IMR-90 (cell line): ENCODE results near the gene CBX6. TPM values are rescaled to one million over a fixed set of nuclear protein-coding genes. Genes with fewer than 3 reads are reported as not detected.

Source experiments
- ATAC-seq: fragments of 200-7000 bp; cut with Tn5 transposase; 2 replicates; pipeline ENCODE4 v1.9.1; 2020; ENCODE audit warnings: low read depth, mild to moderate bottlenecking, moderate library complexity
- BruUV-seq: library from RNA; stranded (reverse); fragments of 400-500 nt; replicated peaks from 2 replicates; lab custom pipeline; 2021; lab: Mats Ljungman, UMichigan
- CTCF ChIA-PET: fragments of 300-600 bp; formaldehyde crosslinking; extraction: SDS; loops from one replicate; lab custom pipeline; 2021; ENCODE audit warnings: antibody characterized with exemption; lab: Yijun Ruan, JAX
- POLR2A ChIA-PET: fragments of 300-600 bp; sonication (Branson Sonifier 250); formaldehyde crosslinking; loops from one replicate; lab custom pipeline; 2022; ENCODE audit warnings: antibody characterized with exemption; ENCODE audit not compliant: unreplicated experiment; lab: Charles Lee
- DNase-seq: peaks from one replicate; pipeline ENCODE4 v3.0.0; 2013
- H2AFZ ChIP-seq: replicated peaks from 2 replicates; pipeline ENCODE3; 2013; ENCODE audit warnings: low read length, mild to moderate bottlenecking; ENCODE audit not compliant: poor library complexity
- H2AK5ac ChIP-seq: 2 replicates; pipeline ENCODE4 v1.6.1; 2013; ENCODE audit warnings: low read depth, low read length, inconsistent platforms
- H2AK9ac ChIP-seq: replicated peaks from 2 replicates; pipeline ENCODE3; 2013; ENCODE audit warnings: mild to moderate bottlenecking, low read depth, low read length, moderate library complexity; ENCODE audit not compliant: poor library complexity
- H2BK120ac ChIP-seq: 2 replicates; pipeline ENCODE4 v1.6.1; 2013; ENCODE audit warnings: low read depth, low read length, inconsistent platforms
- H2BK15ac ChIP-seq: 3 replicates; pipeline ENCODE4 v1.6.1; 2013; ENCODE audit warnings: low read depth, low read length, inconsistent platforms
- H2BK20ac ChIP-seq: 2 replicates; pipeline ENCODE4 v1.6.1; 2013; ENCODE audit warnings: low read depth, mild to moderate bottlenecking, inconsistent platforms, low read length, moderate library complexity
- H2BK5ac ChIP-seq: 2 replicates; pipeline ENCODE4 v1.6.1; 2013; ENCODE audit warnings: mild to moderate bottlenecking, low read depth, low read length, inconsistent platforms; ENCODE audit not compliant: poor library complexity, severe bottlenecking
- H3K14ac ChIP-seq: replicated peaks from 2 replicates; pipeline ENCODE4 v1.6.1; 2013; ENCODE audit warnings: low read depth, low read length, inconsistent platforms
- H3K18ac ChIP-seq: 2 replicates; pipeline ENCODE4 v1.6.1; 2013; ENCODE audit warnings: low read depth, low read length, control low read depth
- H3K23ac ChIP-seq: 2 replicates; pipeline ENCODE4 v1.6.1; 2013; ENCODE audit warnings: low read depth, low read length, inconsistent platforms
- H3K27ac ChIP-seq: 2 replicates; pipeline ENCODE4 v1.5.1; 2013; ENCODE audit warnings: mild to moderate bottlenecking, control low read depth, low read length; ENCODE audit not compliant: insufficient read depth
- H3K27me3 ChIP-seq: 2 replicates; pipeline ENCODE4 v1.6.1; 2013; ENCODE audit warnings: low read length; ENCODE audit not compliant: control insufficient read depth, insufficient read depth
- H3K36me3 ChIP-seq: 2 replicates; pipeline ENCODE4 v1.6.1; 2013; ENCODE audit warnings: low read length, mixed read lengths; ENCODE audit not compliant: control insufficient read depth, insufficient read depth
- H3K4ac ChIP-seq: 2 replicates; pipeline ENCODE4 v1.6.1; 2013; ENCODE audit warnings: low read depth, low read length, inconsistent platforms
- H3K4me1 ChIP-seq: 2 replicates; pipeline ENCODE4 v1.6.1; 2013; ENCODE audit warnings: low read length, mixed read lengths; ENCODE audit not compliant: control insufficient read depth, insufficient read depth
- H3K4me2 ChIP-seq: 2 replicates; pipeline ENCODE4 v1.6.1; 2013; ENCODE audit warnings: low read depth, mild to moderate bottlenecking, control low read depth, low read length, moderate library complexity
- H3K4me3 ChIP-seq: 2 replicates; pipeline ENCODE4 v1.5.1; 2013; ENCODE audit warnings: low read depth, mild to moderate bottlenecking, control low read depth, low read length, moderate library complexity; ENCODE audit not compliant: insufficient read depth
- H3K56ac ChIP-seq: 2 replicates; pipeline ENCODE4 v1.6.1; 2013; ENCODE audit warnings: low read length, inconsistent platforms; ENCODE audit not compliant: insufficient read depth; ENCODE audit errors: extremely low read depth
- H3K79me1 ChIP-seq, 2 experiments: 2 replicates each; pipeline ENCODE4 v1.6.1; 2013; ENCODE audit warnings: low read length in 2 of 2, inconsistent platforms in 1 of 2, low read depth in 1 of 2
- H3K9ac ChIP-seq: 2 replicates; pipeline ENCODE4 v1.6.1; 2013; ENCODE audit warnings: low read depth, low read length, control low read depth
- H3K9me1 ChIP-seq: 2 replicates; pipeline ENCODE4 v1.6.1; 2013; ENCODE audit warnings: low read length, inconsistent platforms; ENCODE audit not compliant: insufficient read depth
- H3K9me3 ChIP-seq: 2 replicates; pipeline ENCODE4 v1.6.1; 2013; ENCODE audit warnings: low read length; ENCODE audit not compliant: control insufficient read depth, insufficient read depth
- H4K20me1 ChIP-seq: 2 replicates; pipeline ENCODE4 v1.6.1; 2013; ENCODE audit warnings: low read length, inconsistent platforms; ENCODE audit not compliant: insufficient read depth
- H4K5ac ChIP-seq: 2 replicates; pipeline ENCODE4 v1.6.1; 2013; ENCODE audit warnings: mild to moderate bottlenecking, low read depth, low read length, control low read depth
- H4K8ac ChIP-seq, 2 experiments: 2 replicates each; pipeline ENCODE4 v1.6.1; 2013; ENCODE audit warnings: low read depth in 2 of 2, low read length in 2 of 2, control low read depth in 1 of 2, inconsistent platforms in 1 of 2
- H4K91ac ChIP-seq: 2 replicates; pipeline ENCODE4 v1.6.1; 2013; ENCODE audit warnings: low read depth, low read length, inconsistent platforms; ENCODE audit not compliant: insufficient read depth
- CEBPB ChIP-seq: IDR thresholded peaks from 2 replicates; pipeline ENCODE4 v1.6.1; 2012; ENCODE audit warnings: low read depth, low read length, improper control_type of control experiment
- CHD1 ChIP-seq: IDR thresholded peaks from 2 replicates; pipeline ENCODE4 v1.6.1; 2012; ENCODE audit warnings: low read depth, low read length, improper control_type of control experiment
- CTCF ChIP-seq: conservative IDR thresholded peaks from 2 replicates; pipeline ENCODE4 v1.5.1; 2012; ENCODE audit warnings: mild to moderate bottlenecking, low read depth, low read length, improper control_type of control experiment
- FOS ChIP-seq: fragments of 150-350 bp; IDR thresholded peaks from 2 replicates; pipeline ENCODE4 v1.6.1; 2016; ENCODE audit warnings: low read depth, low read length
- MAFK ChIP-seq: IDR thresholded peaks from 2 replicates; pipeline ENCODE4 v1.6.1; 2012; ENCODE audit warnings: low read depth, low read length, improper control_type of control experiment
- MXI1 ChIP-seq: IDR thresholded peaks from 2 replicates; pipeline ENCODE4 v1.6.1; 2012; ENCODE audit warnings: low read depth, mild to moderate bottlenecking, low read length, moderate library complexity, borderline replicate concordance
- NFE2L2 ChIP-seq: fragments of 150-350 bp; IDR thresholded peaks from 2 replicates; pipeline ENCODE4 v1.6.1; 2016; ENCODE audit warnings: low read depth, mild to moderate bottlenecking, low read length
- POLR2A ChIP-seq: IDR thresholded peaks from 2 replicates; pipeline ENCODE4 v1.6.1; 2012; ENCODE audit warnings: mild to moderate bottlenecking, low read depth, low read length
- RAD21 ChIP-seq: IDR thresholded peaks from 2 replicates; pipeline ENCODE4 v1.6.1; 2012; ENCODE audit warnings: low read length, improper control_type of control experiment
- RCOR1 ChIP-seq: IDR thresholded peaks from 2 replicates; pipeline ENCODE4 v1.6.1; 2012; ENCODE audit warnings: mild to moderate bottlenecking, low read length, improper control_type of control experiment; ENCODE audit not compliant: insufficient replicate concordance
- RFX5 ChIP-seq: IDR thresholded peaks from 2 replicates; pipeline ENCODE4 v1.8.0; 2012; ENCODE audit warnings: low read depth, mild to moderate bottlenecking, low read length, moderate library complexity
- SMC3 ChIP-seq: fragments of 150-350 bp; IDR thresholded peaks from 2 replicates; pipeline ENCODE4 v1.6.1; 2016; ENCODE audit warnings: low read depth, mild to moderate bottlenecking, antibody characterized with exemption, low read length, moderate library complexity
- WGBS, 2 experiments: methylation state at CpG; one replicate each; pipeline versions ENCODE4 v1.1.5 to v1.1.7; 2013; ENCODE audit warnings: missing lambda C conversion rate in 2 of 2; ENCODE audit not compliant: insufficient read length in 1 of 2; ENCODE audit errors: extremely low coverage in 2 of 2; 5-methylcytosine and 5-hydroxymethylcytosine counted together
- dilution Hi-C: fragments of 300-500 bp; cut with HindIII; formaldehyde crosslinking; loops from one replicate; pipeline ENCODE4 v1.14.3; 2018; ENCODE audit warnings: low sequenced_read_pairs; ENCODE audit not compliant: unreplicated experiment
- in situ Hi-C: fragments of 300-500 bp; cut with MboI; formaldehyde crosslinking; loops from 3 replicates; pipeline ENCODE4 v1.14.3; 2019; ENCODE audit warnings: low sequenced_read_pairs, inconsistent platforms, mixed read lengths
- intact Hi-C: fragments of 100-400 bp; cut with micrococcal nuclease; formaldehyde crosslinking; loops from 2 replicates; pipeline ENCODE4 v1.10.0; 2022
- polyA plus RNA-seq, 3 experiments: library from polyadenylated mRNA; depleted of rRNA; stranded (reverse); fragments of >200 nt; gene quantifications; 2 replicates each; pipeline ENCODE4 v1.2.3, GENCODE V29; 2012; ENCODE audit warnings: low replicate concordance in 1 of 3
- total RNA-seq: library from RNA; depleted of rRNA; stranded (reverse); fragments of >200 nt; gene quantifications from 2 replicates; pipeline ENCODE4 v1.2.3, GENCODE V29; 2012
- TF ChIP-seq, protein P1 (sequence below): fragments of 150-350 bp; IDR thresholded peaks from 2 replicates; pipeline ENCODE4 v1.6.1; 2016; ENCODE audit warnings: low read depth, mild to moderate bottlenecking, low read length, moderate library complexity, borderline replicate concordance

CBX6 gene
- total and polyA plus RNA-seq, 2 of the 4 experiments (the other 2 are of a cell fraction) = 15.2 to 19.0 TPM

- TF ChIP-seq RAD21 (no peak), RFX5 (no peak), POLR2A (no peak)
These were observed 9.4 kb downstream of the CBX6 start (continued) for GRCh38 chr22:38862375-38863329.

DNA sequence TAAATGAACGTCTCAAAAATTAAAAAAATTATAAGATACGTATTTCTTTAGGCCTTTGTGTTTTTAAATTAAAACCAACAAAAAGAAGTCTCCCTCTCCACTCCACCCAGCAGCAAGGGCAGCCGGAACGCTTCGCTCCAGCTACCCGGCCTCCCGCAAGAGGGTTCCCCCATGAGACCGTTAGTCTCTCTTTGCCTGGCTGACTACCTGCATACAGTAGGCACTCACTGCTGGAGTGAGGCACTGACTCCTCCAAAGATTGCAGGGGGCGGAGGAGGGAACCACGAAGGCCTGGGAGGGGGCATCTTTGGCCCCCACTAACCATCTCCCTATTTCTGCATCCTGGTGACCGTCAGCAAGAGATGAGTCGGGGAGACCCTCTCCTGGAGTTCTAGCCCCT is 10.1 kb downstream of the CBX6 start:
- no TSS peak for BruUV-seq
- Histone ChIP-seq H3K23ac (no peak overlapping the region; the same call in 1 of the 2 replicates), H3K27ac (no peak overlapping the region), H3K9me1 (no peaks in the 10 kb centered on the region), H3K4me3 (no peak overlapping the region), H2BK20ac (no peak overlapping the region), H4K91ac (no peak overlapping the region), H3K9ac (no peak overlapping the region), H2AFZ (no peak overlapping the region), H4K20me1 (peaks cover 48% of the 10 kb centered on the region), H4K5ac (no peak overlapping the region), H2AK9ac (no peak overlapping the region), H3K79me1 (peaks cover 0 to 26% of the 10 kb centered on the region in 2 experiments; a peak in 3 of 4 replicates), H2BK120ac (no peak overlapping the region), H3K18ac (no peak overlapping the region), H3K36me3 (peaks cover 16% of the 10 kb centered on the region; the same call in 1 of the 2 replicates), H4K8ac (no peak overlapping the region), H2BK15ac (no peak overlapping the region), H3K27me3 (peaks cover 6% of the 10 kb centered on the region), H3K56ac (no peak overlapping the region), H3K9me3 (no peaks in the 10 kb centered on the region), H3K4me2 (no peak overlapping the region), H2AK5ac (no peak overlapping the region), H3K14ac (no peak overlapping the region), H2BK5ac (no peak overlapping the region), H3K4me1 (no peaks in the 10 kb centered on the region; the same call in 1 of the 2 replicates), H3K4ac (no peak overlapping the region)
- ChIA-PET POLR2A (no interaction called here), CTCF (interaction anchor here (0.7 to 1.5 kb wide), 4 partner anchors 8 to 141 kb away, joined by 3 to 4 read pairs (median 4); no protein-coding TSS in a partner anchor)
- dilution Hi-C loops = no loop called here
- in situ Hi-C loops = loop anchor here (10.0 to 25.0 kb wide), 2 partner anchors 250 to 443 kb away; no protein-coding TSS in a partner anchor
- ATAC-seq (no peak), DNase-seq (no peak)
- intact Hi-C loops = no loop called here
- WGBS, 2 experiments = 80% methylated on average over 2 of the region's 12 CpGs; no CpG with 5 or more reads in 1 of the 2 experiments
- TF ChIP-seq CEBPB (no peak), NFE2L2 (no peak), RCOR1 (no peak), CHD1 (no peak), CTCF (no peak), RAD21 (no peak), RFX5 (no peak), FOS (no peak), SMC3 (no peak), MAFK (no peak), POLR2A (no peak), MXI1 (no peak)
- TF ChIP-seq, protein P1, sequence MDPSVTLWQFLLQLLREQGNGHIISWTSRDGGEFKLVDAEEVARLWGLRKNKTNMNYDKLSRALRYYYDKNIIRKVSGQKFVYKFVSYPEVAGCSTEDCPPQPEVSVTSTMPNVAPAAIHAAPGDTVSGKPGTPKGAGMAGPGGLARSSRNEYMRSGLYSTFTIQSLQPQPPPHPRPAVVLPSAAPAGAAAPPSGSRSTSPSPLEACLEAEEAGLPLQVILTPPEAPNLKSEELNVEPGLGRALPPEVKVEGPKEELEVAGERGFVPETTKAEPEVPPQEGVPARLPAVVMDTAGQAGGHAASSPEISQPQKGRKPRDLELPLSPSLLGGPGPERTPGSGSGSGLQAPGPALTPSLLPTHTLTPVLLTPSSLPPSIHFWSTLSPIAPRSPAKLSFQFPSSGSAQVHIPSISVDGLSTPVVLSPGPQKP = no peak
